Activated CD8-positive, alpha-beta memory T cell treated with anti-CD3 and anti-CD28 coated beads, Interleukin-2, amount 50 U/mL, for 1 hour (primary cell): ENCODE measurements around the gene DPEP1.
A peak's percentile ranks its signal among the peaks of the same experiment; 100 is the strongest.
"Not testable (repeated sequence)": the region's sequence is repeated elsewhere in the genome, so short reads cannot be mapped to it uniquely, and the experiment has no call there.

Experiments used
- DNase-seq: peaks from one replicate; pipeline ENCODE4 v3.0.0-alpha.2; 2020; ENCODE audit errors: extremely low read depth

DPEP1 gene

DNA sequence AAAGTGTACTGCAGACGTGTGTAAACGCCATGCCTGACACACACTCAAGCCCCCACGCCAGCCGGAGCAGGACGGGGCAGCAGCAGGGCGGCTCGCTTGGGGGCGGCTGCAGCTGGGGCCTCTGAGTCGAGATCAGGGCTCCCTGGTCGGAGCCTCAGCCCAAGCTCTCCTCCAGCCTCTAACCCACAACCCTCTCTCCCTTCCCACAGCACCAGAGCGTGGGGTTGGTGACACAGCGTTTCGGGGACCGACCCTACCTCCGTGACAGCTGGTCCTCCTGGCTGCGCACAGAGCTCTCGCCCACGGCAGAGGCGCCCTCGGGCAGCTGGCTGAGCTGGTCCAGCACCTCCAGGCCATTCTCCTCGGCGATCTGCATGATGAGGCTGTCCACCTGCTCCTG, 32.8 kb downstream of the DPEP1 start:
- no peak for DNase-seq

- no peak for DNase-seq
Observed at GRCh38 chr16:89646906-89647305, 33.5 kb downstream of the DPEP1 start.

DNA sequence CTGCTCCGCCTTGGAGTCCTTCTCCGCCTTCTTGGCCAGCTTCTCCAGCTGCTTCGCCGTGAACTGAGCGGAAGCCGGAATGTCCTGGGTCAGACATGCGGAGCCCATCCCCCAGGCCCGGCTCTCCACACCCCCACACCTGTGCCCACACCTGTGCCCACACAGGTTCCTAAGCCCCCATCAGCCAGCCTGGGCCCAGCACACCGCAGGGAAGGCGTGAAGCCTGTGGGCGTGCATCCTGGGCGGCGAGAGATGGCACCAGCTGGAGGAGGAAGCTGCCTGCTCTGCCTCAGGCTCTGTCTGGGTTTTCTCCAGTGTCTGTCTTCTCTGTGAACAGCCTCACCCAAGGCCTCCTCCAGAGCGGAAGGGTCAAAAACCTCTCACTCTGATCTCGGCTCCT, 38.1 kb downstream of the DPEP1 start:
- no peak for DNase-seq

GRCh38 chr16:89653656-89654295, 40.3 kb downstream of the DPEP1 start:
- DNase-seq: no peak

DNA sequence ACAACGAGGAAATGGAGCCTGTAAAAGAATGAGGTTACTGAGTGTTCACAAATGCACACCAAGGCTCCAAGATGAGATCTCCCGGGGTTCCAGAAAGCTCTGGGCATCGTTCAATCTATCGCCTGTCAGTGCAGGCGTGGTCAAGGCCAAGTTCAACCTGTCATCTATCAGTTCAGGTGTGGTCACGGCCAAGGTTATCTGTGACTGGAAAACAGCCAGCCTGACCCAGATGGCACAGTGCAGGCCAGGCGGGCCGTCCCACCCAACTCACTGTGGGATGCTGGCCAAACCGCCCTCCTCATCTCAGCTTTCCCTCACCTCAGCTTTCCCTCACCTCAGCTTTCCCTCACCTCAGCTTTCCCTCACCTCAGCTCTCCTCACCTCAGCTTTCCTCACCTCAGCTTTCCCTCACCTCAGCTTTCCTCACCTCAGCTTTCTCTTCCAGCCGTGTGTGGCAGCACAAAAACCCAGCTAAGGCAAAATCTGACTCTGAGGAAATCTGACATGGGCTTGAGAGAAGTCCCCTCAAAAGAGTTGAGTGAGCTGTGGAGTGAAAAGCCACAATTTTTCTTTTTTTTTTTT, 41.7 kb downstream of the DPEP1 start:
- no peak for DNase-seq

DNA sequence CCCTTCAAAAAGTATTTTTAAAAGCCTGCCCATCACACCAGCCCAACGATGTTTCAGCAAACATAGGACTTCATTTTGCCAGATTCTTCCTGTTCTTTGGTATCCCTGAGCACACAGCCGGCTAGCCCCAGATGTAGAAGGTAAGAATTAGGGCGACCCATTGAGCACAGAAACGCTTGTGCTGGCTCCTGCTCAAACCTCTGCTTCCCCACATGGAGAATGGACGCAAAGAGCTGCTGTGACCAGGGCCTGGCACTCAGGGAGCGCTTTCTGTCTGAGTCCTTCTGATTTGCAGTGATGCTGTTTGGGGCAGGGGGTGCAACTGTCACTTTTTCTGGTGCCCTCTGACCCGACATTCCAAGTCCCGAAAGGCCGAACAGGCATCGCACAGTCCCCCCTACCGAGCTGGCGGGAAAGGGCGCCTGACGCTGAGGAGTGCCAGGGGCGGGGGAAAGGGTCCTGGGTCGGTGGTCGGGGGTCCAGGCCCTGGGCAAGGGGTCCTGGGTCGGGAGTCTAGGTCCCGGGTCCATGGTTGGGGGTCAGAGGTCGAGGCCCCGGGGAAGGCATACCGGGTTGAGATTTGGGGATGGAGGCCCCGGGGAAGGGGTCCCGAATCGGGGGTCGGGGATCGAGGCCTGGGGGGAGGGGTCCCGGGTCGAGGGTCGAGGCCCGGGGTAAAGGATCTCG, 43.1 kb downstream of the DPEP1 start:
- DNase-seq: no peak

DNA sequence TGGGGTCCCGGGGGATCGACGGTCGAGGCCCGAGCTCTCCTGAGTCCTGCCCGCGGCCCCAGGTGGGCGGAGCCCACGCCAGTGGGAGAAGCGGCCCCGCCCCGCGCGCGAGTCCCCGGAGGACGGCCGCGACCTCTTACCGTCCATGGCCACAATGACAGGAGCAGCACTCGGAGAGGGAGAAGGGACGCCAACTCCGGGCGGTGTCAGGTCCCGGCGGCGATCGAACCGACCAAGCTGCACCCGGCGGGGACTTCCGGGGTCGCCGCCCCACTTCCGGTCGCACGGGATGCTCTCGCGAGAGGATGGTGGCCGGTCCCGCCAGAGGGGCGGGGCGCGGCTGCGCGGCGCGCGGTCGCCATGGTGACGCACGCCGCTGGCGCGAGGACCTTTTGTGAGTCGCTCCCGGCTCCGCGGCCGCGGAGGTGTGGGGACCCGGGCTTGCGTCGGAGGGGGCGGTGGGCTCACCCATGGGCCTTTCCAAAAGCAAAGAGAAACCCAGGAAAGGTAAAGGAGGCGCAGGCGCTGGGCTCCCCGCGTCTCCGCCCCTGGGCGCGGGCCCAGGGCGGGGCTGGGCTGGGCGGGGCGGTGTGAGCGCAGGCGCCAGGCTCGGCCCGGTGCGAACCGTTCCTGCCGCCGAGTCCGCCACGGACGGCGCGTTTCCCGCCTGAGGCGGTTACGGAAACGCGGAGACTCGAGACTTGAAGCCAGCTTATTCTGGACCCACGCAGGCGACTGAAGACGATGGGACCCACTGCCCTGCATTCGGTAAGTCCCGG, 44.2 kb downstream of the DPEP1 start, which contains the start of the genes CHMP1A and SPATA33:
CHMP1A (minus strand) TSS at position 267 of the 779 bp plus-strand sequence; CDS start at position 147, 120 bp downstream.
SPATA33 (plus strand) TSS at position 395 of the 779 bp plus-strand sequence; CDS start at position 471, 76 bp downstream.
- peak; percentile 63 for DNase-seq

- no peak for DNase-seq
Observed at GRCh38 chr16:89658221-89658879, 44.9 kb downstream of the DPEP1 start.

- no peak for DNase-seq
Observed at GRCh38 chr16:89660146-89660545, 46.7 kb downstream of the DPEP1 start.

- DNase-seq: no peak
Observed at GRCh38 chr16:89661215-89661614, 47.8 kb downstream of the DPEP1 start.

DNA sequence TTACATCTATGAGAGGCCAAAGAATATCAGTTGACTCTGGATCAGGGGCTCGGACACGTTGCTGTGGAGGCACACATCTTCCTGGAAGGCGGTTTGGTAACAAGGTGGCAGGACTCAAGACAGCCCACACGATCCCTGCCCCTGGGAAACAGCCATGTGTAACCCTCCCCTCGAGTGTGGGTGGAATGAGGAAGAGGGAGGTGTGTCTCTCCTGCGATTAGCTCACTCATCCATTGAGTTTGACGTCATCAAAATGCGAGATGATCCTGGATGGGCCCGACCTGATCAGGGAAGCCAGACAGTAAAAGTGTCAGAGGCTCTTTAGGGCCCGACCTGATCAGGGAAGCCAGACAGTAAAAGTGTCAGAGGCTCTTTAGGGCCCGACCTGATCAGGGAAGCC, 50.8 kb downstream of the DPEP1 start:
- not testable (repeated sequence) for DNase-seq

GRCh38 chr16:89667000-89667399, 53.6 kb downstream of the DPEP1 start:
- DNase-seq: not testable (repeated sequence)

DNA sequence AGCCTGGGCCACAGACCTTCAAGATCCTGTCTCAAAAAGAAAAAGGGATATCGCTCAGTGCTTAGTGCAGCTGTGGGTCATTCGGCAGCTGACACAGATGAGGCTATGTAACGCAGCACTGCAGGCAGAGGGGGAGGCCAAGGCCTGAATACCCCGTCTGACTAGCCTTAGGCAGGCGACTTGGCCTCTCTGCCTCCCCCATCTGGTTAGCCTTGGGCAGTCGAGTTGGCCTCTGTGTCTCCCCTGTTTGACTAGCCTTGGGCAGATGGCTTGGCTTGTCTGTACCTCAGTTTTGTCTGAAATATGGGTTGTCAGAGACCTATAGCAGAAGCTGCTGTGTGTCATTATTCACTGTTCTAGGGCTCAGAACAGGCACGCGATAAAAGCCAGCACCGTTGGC, 54.2 kb downstream of the DPEP1 start:
- no peak for DNase-seq

- DNase-seq: no peak
Observed at GRCh38 chr16:89668790-89669158, 55.3 kb downstream of the DPEP1 start.

DNA sequence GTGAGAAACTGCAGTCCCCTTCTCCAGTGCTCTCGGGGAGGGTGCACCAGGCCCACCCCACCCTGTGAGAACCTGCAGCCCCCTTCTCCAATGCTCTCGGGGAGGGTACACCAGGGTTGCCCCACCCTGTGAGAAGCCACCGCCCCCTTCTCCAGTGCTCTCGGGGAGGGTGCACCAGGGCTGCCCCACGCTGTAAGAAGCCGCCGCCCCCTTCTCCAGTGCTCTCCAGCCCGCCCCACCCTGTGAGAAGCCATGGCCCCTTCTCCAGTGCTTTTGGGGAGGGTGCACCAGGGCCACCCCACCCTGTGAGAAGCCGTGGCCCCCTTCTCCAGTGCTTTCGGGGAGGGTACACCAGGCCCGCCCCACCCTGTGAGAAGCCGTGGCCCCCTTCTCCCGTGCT, 56.3 kb downstream of the DPEP1 start:
- DNase-seq: no peak

DNA sequence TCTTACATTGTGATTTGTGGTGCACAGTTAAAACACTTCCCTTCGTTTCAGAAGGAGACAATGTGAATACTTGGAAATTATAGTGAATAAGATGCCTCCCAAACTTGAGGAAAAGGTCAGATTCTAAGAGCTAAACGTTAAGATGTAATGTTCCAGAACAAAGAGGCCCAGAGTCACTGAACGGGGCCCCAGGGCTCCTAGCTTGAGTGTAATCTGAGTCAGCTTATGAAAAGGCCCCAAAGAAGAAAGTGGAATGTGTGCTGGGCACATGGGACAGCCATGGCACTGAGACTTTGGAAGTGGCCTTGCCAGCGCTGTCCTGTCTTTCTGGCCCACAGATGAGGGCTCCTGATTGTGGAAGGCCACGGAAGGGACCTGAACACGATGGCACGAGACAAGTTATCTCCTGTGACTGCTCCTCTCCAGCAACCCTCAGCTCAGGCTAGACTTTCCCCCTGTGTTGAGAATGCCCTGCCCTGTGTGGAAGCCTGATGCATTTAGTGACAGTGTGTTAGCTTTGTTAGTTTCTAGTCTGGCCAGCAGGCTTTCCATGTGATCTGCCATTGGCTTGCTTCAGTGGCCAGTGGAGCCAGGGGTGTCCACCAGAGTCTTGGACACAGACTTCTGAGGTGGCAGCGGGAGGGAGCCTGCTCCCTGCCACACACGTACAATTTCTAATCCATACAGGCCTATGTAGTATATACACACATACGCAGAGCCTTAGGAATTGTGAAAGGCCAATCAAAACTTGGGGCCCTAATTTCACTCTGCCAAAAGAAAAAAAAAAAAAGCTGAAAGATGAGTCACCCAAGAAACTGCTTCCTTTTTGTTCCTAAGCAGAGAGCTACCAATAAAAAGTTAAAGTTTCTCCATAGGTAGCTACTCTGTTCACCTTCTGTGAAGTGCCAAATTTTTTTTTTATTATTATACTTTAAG, 57.3 kb downstream of the DPEP1 start:
- no peak for DNase-seq

DNA sequence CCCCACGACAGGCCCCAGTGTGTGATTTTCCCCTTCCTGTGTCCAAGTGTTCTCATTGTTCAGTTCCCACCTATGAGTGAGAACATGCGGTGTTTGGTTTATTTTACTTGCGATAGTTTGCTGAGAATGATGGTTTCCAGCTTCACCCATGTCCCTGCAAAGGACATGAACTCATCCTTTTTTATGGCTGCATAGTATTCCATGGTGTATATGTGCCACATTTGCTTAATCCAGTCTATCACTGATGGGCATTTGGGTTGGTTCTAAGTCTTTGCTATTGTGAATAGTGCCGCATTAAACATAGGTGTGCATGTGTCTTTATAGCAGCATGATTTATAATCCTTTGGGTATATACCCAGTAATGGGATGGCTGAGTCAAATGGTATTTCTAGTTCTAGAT, 58.1 kb downstream of the DPEP1 start:
- not testable (repeated sequence) for DNase-seq

DNA sequence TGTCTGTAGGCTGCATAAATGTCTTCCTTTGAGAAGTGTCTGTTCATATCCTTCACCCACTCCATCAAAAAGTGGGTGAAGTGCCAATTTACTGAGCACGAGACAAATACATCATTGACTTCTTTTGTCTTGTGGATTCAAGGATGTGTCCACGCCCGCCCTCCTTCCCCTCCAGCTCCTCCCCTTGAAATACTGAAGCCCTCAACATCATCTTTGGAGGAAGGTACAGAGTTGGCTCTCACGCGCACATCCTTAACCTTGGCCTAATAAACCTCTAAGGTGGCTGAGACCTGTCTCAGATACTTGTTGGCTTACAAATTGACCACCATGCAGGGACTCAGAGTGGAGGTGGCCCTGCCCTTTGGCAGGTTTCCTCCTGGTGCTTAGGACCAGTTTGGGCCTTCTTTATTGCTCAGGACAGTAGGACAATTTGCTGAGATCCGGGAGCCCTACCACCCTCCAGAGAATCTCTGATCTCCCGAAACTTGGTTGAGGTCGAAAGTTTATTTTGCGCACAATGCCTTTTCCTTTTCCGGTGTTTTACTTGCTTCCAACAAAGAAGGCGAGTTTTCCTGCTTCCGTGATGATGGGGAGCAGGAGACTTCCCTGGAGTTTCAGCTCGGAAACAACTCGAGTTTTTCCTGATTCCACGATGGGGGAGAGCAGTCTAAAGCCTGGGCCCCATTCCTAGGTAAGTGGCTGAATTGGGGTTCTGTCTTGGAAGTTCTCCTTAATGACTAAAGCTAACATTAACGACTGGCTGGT, 58.9 kb downstream of the DPEP1 start:
- no peak for DNase-seq

- DNase-seq: no peak
Observed at GRCh38 chr16:89678258-89678657, 64.8 kb downstream of the DPEP1 start.

GRCh38 chr16:89685916-89686315, 72.5 kb downstream of the DPEP1 start:
- no peak for DNase-seq
